HEK293 (cell line): ENCODE measurements around the gene GTSE1.

Experiments
- CTCF ChIA-PET: fragments of 350-600 bp; formaldehyde crosslinking; extraction: SDS; loops from one replicate; lab custom pipeline; 2021; ENCODE audit warnings: antibody characterized with exemption; lab: Yijun Ruan, JAX
- POLR2A ChIA-PET: fragments of 300-600 bp; formaldehyde crosslinking; extraction: SDS; loops from one replicate; lab custom pipeline; 2020; ENCODE audit warnings: antibody characterized with exemption, inconsistent platforms; lab: Yijun Ruan, JAX
- H3K27ac ChIP-seq: fragments of 200-500 bp; sonication (Bioruptor generic); 2 replicates; pipeline ENCODE4 v1.5.1; 2014; ENCODE audit warnings: low read depth, low read length, control low read depth, inconsistent platforms; ENCODE audit errors: extremely low read depth
- H3K36me3 ChIP-seq, 2 experiments: fragments of 200-500 bp in 1 of 2; sonication (Bioruptor generic) in 1 of 2; 1 replicate in 1 of 2; 2 replicates in 1 of 2; pipeline ENCODE4 v1.5.1; 2014 to 2017; ENCODE audit warnings: inconsistent platforms in 2 of 2, low read length in 2 of 2; ENCODE audit not compliant: control insufficient read depth in 2 of 2, insufficient read depth in 1 of 2
- H3K4me1 ChIP-seq: fragments of 200-500 bp; sonication (Bioruptor generic); 2 replicates; pipeline ENCODE4 v1.5.1; 2014; ENCODE audit warnings: mild to moderate bottlenecking, low read length, inconsistent platforms; ENCODE audit not compliant: control insufficient read depth, insufficient read depth
- H3K4me3 ChIP-seq: 2 replicates; pipeline ENCODE4 v1.5.1; 2011; ENCODE audit warnings: low read depth, mild to moderate bottlenecking, control low read depth, low read length, moderate library complexity
- H3K9me3 ChIP-seq: fragments of 200-500 bp; sonication (Bioruptor generic); 2 replicates; pipeline ENCODE4 v1.5.1; 2014; ENCODE audit warnings: low read depth, low read length, inconsistent platforms; ENCODE audit not compliant: control insufficient read depth, insufficient read depth
- ZBTB26 ChIP-seq: fragments of 450-650 bp; formaldehyde crosslinking; optimal IDR thresholded peaks from 2 replicates; pipeline ENCODE3; 2016; ENCODE audit warnings: missing biosample characterization, mild to moderate bottlenecking, missing genetic modification characterization
- ZBTB7A ChIP-seq: fragments of 450-650 bp; formaldehyde crosslinking; IDR thresholded peaks from 2 replicates; pipeline ENCODE4 v1.5.1; 2016; ENCODE audit warnings: low read depth, missing biosample characterization, missing genetic modification characterization
- ZFP41 ChIP-seq: fragments of 450-650 bp; formaldehyde crosslinking; IDR thresholded peaks from 2 replicates; pipeline ENCODE4 v1.5.1; 2016; ENCODE audit warnings: missing biosample characterization, missing genetic modification characterization, borderline replicate concordance
- ZNF146 ChIP-seq: fragments of 450-650 bp; formaldehyde crosslinking; IDR thresholded peaks from 2 replicates; pipeline ENCODE4 v1.5.1; 2016; ENCODE audit warnings: missing biosample characterization, missing genetic modification characterization
- ZNF211 ChIP-seq: fragments of 450-650 bp; formaldehyde crosslinking; IDR thresholded peaks from 2 replicates; pipeline ENCODE4 v1.5.1; 2016; ENCODE audit warnings: low read depth, missing biosample characterization, missing genetic modification characterization
- ZNF266 ChIP-seq: fragments of 450-650 bp; formaldehyde crosslinking; IDR thresholded peaks from 2 replicates; pipeline ENCODE4 v1.5.1; 2016; ENCODE audit warnings: missing biosample characterization, missing genetic modification characterization, low read depth
- ZNF398 ChIP-seq: fragments of 450-650 bp; formaldehyde crosslinking; IDR thresholded peaks from 2 replicates; pipeline ENCODE4 v1.5.1; 2017; ENCODE audit warnings: missing biosample characterization, missing genetic modification characterization
- ZNF624 ChIP-seq: fragments of 450-650 bp; formaldehyde crosslinking; IDR thresholded peaks from 2 replicates; pipeline ENCODE4 v1.5.1; 2017; ENCODE audit warnings: missing biosample characterization, missing genetic modification characterization
- ZNF677 ChIP-seq: fragments of 450-650 bp; IDR thresholded peaks from 2 replicates; pipeline ENCODE4 v1.5.0; 2018; ENCODE audit warnings: missing biosample characterization, mild to moderate bottlenecking, missing genetic modification characterization, moderate library complexity
- TF ChIP-seq, protein P1 (sequence below): fragments of 450-650 bp; formaldehyde crosslinking; IDR thresholded peaks from 2 replicates; pipeline ENCODE4 v1.5.1; 2016; ENCODE audit warnings: missing biosample characterization, missing genetic modification characterization, borderline replicate concordance
- TF ChIP-seq, protein P2 (sequence below): fragments of 450-650 bp; formaldehyde crosslinking; IDR thresholded peaks from 2 replicates; pipeline ENCODE4 v1.5.1; 2016; ENCODE audit warnings: missing biosample characterization, missing genetic modification characterization
- TF ChIP-seq, protein P3 (sequence below): fragments of 450-650 bp; formaldehyde crosslinking; IDR thresholded peaks from 2 replicates; pipeline ENCODE4 v1.5.1; 2017; ENCODE audit warnings: missing biosample characterization, missing genetic modification characterization
- TF ChIP-seq, protein P4 (sequence below): fragments of 450-650 bp; formaldehyde crosslinking; IDR thresholded peaks from 2 replicates; pipeline ENCODE4 v1.5.1; 2016; ENCODE audit warnings: missing biosample characterization, missing genetic modification characterization
- TF ChIP-seq, protein P5 (sequence below): IDR thresholded peaks from 2 replicates; pipeline ENCODE4 v1.6.1; 2011; ENCODE audit warnings: mild to moderate bottlenecking, low read depth, low read length, borderline replicate concordance
- TF ChIP-seq, protein P6 (sequence below): fragments of 450-650 bp; formaldehyde crosslinking; IDR thresholded peaks from 2 replicates; pipeline ENCODE4 v1.5.1; 2016; ENCODE audit warnings: missing biosample characterization, missing genetic modification characterization

The GTSE1 gene

GRCh38 chr22:46328797-46329196 lies 32.1 kb downstream of the GTSE1 start (continued):
- TF ChIP-seq, protein P1, sequence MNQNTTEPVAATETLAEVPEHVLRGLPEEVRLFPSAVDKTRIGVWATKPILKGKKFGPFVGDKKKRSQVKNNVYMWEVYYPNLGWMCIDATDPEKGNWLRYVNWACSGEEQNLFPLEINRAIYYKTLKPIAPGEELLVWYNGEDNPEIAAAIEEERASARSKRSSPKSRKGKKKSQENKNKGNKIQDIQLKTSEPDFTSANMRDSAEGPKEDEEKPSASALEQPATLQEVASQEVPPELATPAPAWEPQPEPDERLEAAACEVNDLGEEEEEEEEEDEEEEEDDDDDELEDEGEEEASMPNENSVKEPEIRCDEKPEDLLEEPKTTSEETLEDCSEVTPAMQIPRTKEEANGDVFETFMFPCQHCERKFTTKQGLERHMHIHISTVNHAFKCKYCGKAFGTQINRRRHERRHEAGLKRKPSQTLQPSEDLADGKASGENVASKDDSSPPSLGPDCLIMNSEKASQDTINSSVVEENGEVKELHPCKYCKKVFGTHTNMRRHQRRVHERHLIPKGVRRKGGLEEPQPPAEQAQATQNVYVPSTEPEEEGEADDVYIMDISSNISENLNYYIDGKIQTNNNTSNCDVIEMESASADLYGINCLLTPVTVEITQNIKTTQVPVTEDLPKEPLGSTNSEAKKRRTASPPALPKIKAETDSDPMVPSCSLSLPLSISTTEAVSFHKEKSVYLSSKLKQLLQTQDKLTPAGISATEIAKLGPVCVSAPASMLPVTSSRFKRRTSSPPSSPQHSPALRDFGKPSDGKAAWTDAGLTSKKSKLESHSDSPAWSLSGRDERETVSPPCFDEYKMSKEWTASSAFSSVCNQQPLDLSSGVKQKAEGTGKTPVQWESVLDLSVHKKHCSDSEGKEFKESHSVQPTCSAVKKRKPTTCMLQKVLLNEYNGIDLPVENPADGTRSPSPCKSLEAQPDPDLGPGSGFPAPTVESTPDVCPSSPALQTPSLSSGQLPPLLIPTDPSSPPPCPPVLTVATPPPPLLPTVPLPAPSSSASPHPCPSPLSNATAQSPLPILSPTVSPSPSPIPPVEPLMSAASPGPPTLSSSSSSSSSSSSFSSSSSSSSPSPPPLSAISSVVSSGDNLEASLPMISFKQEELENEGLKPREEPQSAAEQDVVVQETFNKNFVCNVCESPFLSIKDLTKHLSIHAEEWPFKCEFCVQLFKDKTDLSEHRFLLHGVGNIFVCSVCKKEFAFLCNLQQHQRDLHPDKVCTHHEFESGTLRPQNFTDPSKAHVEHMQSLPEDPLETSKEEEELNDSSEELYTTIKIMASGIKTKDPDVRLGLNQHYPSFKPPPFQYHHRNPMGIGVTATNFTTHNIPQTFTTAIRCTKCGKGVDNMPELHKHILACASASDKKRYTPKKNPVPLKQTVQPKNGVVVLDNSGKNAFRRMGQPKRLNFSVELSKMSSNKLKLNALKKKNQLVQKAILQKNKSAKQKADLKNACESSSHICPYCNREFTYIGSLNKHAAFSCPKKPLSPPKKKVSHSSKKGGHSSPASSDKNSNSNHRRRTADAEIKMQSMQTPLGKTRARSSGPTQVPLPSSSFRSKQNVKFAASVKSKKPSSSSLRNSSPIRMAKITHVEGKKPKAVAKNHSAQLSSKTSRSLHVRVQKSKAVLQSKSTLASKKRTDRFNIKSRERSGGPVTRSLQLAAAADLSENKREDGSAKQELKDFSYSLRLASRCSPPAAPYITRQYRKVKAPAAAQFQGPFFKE (tag by site-specific recombination), result no peak

DNA sequence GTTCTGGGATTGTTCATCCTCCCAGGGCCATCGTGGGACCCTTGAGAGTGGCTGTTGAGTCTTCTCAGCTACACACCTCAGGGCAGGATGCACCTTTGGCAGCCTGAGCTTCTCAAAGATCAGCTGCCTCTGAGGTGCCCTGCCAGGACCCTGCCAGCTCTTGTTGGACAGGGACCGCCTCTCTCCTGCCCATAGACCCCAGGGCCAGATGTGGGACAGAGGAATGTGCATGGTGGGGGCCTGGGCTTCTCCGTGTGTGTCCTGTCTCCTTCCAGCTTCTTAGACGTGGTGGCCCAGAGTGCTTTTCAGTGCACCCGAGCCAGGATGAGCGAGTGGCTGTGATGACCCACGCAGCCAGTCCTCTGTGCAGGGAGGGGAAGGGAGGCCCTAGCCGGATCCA lies 32.9 kb downstream of the GTSE1 start:
- Histone ChIP-seq H3K9me3 (no peaks in the 10 kb centered on the region), H3K36me3 (peaks cover 64 to 91% of the 10 kb centered on the region in 2 experiments), H3K27ac (no peak overlapping the region), H3K4me3 (no peak overlapping the region), H3K4me1 (no peaks in the 10 kb centered on the region)
- TF ChIP-seq ZNF211 (tag by site-specific recombination) (no peak), ZNF146 (tag by site-specific recombination) (no peak), ZNF266 (no peak), ZBTB7A (tag by site-specific recombination) (no peak), ZNF677 (tag by site-specific recombination) (no peak), ZNF398 (tag by site-specific recombination) (no peak), ZBTB26 (tag by site-specific recombination) (no peak), ZNF624 (no peak), ZFP41 (tag by site-specific recombination) (no peak)
- TF ChIP-seq, protein P2, sequence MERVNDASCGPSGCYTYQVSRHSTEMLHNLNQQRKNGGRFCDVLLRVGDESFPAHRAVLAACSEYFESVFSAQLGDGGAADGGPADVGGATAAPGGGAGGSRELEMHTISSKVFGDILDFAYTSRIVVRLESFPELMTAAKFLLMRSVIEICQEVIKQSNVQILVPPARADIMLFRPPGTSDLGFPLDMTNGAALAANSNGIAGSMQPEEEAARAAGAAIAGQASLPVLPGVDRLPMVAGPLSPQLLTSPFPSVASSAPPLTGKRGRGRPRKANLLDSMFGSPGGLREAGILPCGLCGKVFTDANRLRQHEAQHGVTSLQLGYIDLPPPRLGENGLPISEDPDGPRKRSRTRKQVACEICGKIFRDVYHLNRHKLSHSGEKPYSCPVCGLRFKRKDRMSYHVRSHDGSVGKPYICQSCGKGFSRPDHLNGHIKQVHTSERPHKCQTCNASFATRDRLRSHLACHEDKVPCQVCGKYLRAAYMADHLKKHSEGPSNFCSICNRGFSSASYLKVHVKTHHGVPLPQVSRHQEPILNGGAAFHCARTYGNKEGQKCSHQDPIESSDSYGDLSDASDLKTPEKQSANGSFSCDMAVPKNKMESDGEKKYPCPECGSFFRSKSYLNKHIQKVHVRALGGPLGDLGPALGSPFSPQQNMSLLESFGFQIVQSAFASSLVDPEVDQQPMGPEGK (tag by site-specific recombination), result no peak
- TF ChIP-seq, protein P3, sequence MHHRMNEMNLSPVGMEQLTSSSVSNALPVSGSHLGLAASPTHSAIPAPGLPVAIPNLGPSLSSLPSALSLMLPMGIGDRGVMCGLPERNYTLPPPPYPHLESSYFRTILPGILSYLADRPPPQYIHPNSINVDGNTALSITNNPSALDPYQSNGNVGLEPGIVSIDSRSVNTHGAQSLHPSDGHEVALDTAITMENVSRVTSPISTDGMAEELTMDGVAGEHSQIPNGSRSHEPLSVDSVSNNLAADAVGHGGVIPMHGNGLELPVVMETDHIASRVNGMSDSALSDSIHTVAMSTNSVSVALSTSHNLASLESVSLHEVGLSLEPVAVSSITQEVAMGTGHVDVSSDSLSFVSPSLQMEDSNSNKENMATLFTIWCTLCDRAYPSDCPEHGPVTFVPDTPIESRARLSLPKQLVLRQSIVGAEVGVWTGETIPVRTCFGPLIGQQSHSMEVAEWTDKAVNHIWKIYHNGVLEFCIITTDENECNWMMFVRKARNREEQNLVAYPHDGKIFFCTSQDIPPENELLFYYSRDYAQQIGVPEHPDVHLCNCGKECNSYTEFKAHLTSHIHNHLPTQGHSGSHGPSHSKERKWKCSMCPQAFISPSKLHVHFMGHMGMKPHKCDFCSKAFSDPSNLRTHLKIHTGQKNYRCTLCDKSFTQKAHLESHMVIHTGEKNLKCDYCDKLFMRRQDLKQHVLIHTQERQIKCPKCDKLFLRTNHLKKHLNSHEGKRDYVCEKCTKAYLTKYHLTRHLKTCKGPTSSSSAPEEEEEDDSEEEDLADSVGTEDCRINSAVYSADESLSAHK (tag by site-specific recombination), result no peak
- TF ChIP-seq, protein P4, sequence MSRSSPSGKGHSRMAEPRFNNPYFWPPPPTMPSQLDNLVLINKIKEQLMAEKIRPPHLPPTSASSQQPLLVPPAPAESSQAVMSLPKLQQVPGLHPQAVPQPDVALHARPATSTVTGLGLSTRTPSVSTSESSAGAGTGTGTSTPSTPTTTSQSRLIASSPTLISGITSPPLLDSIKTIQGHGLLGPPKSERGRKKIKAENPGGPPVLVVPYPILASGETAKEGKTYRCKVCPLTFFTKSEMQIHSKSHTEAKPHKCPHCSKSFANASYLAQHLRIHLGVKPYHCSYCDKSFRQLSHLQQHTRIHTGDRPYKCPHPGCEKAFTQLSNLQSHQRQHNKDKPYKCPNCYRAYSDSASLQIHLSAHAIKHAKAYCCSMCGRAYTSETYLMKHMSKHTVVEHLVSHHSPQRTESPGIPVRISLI (tag by site-specific recombination), result no peak
- TF ChIP-seq, protein P5, sequence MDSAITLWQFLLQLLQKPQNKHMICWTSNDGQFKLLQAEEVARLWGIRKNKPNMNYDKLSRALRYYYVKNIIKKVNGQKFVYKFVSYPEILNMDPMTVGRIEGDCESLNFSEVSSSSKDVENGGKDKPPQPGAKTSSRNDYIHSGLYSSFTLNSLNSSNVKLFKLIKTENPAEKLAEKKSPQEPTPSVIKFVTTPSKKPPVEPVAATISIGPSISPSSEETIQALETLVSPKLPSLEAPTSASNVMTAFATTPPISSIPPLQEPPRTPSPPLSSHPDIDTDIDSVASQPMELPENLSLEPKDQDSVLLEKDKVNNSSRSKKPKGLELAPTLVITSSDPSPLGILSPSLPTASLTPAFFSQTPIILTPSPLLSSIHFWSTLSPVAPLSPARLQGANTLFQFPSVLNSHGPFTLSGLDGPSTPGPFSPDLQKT, result no peak
- TF ChIP-seq, protein P6, sequence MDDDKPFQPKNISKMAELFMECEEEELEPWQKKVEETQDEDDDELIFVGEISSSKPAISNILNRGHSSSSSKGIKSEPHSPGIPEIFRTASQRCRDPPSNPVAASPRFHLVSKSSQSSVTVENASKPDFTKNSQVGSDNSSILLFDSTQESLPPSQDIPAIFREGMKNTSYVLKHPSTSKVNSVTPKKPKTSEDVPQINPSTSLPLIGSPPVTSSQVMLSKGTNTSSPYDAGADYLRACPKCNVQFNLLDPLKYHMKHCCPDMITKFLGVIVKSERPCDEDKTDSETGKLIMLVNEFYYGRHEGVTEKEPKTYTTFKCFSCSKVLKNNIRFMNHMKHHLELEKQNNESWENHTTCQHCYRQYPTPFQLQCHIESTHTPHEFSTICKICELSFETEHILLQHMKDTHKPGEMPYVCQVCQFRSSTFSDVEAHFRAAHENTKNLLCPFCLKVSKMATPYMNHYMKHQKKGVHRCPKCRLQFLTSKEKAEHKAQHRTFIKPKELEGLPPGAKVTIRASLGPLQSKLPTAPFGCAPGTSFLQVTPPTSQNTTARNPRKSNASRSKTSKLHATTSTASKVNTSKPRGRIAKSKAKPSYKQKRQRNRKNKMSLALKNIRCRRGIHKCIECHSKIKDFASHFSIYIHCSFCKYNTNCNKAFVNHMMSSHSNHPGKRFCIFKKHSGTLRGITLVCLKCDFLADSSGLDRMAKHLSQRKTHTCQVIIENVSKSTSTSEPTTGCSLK (tag by site-specific recombination), result no peak
- ChIA-PET CTCF (interaction anchor here (1.6 kb wide), 1 partner anchor 212 kb away, joined by 5 read pairs; no protein-coding TSS in a partner anchor), POLR2A (no interaction called here)
